Panc1 (cell line): Measurements from ENCODE around the gene LRCH1. TPM values are rescaled to one million over a fixed set of nuclear protein-coding genes. Genes with fewer than 3 reads are reported as not detected.

Experiments used
- ATAC-seq: fragments of 200-7000 bp; cut with Tn5 transposase; 2 replicates; pipeline ENCODE4 v1.9.1; 2020; ENCODE audit warnings: mild to moderate bottlenecking, moderate library complexity
- BruUV-seq: library from RNA; stranded (reverse); fragments of 400-500 nt; replicated peaks from 2 replicates; lab custom pipeline; 2021; lab: Mats Ljungman, UMichigan
- CTCF ChIA-PET: fragments of 300-600 bp; sonication (Branson Sonifier 250); formaldehyde crosslinking; loops from one replicate; lab custom pipeline; 2022; ENCODE audit warnings: antibody characterized with exemption; lab: Charles Lee
- POLR2A ChIA-PET: fragments of 300-600 bp; sonication (Branson Sonifier 250); formaldehyde crosslinking; loops from one replicate; lab custom pipeline; 2022; ENCODE audit warnings: antibody characterized with exemption; lab: Charles Lee
- DNase-seq: peaks from one replicate; pipeline ENCODE4 v3.0.0-alpha.2; 2010; ENCODE audit warnings: low read depth, low spot score
- H3K27ac ChIP-seq: 2 replicates; pipeline ENCODE4 v1.5.1; 2011; ENCODE audit warnings: mild to moderate bottlenecking, low read length, inconsistent platforms
- H3K27me3 ChIP-seq: fragments of 200-500 bp; sonication (Bioruptor generic); 2 replicates; pipeline ENCODE4 v1.6.0; 2014; ENCODE audit warnings: low read length, inconsistent platforms; ENCODE audit not compliant: control insufficient read depth, insufficient read depth
- H3K36me3 ChIP-seq: fragments of 200-500 bp; sonication (Bioruptor generic); 2 replicates; pipeline ENCODE4 v1.5.1; 2014; ENCODE audit warnings: inconsistent platforms, mild to moderate bottlenecking, low read length, moderate library complexity; ENCODE audit not compliant: control insufficient read depth, insufficient read depth
- H3K4me1 ChIP-seq: 2 replicates; pipeline ENCODE4 v1.5.1; 2011; ENCODE audit warnings: inconsistent platforms, mild to moderate bottlenecking, low read length, moderate library complexity; ENCODE audit not compliant: control insufficient read depth, insufficient read depth
- H3K4me3 ChIP-seq, 2 experiments: 2 replicates each; pipeline ENCODE4 v1.5.1; 2011 to 2012; ENCODE audit warnings: low read depth in 2 of 2, low read length in 2 of 2, mild to moderate bottlenecking in 2 of 2, inconsistent platforms in 1 of 2, moderate library complexity in 1 of 2
- H3K9me3 ChIP-seq: fragments of 200-500 bp; sonication (Bioruptor generic); 2 replicates; pipeline ENCODE4 v1.5.1; 2014; ENCODE audit warnings: low read depth, mild to moderate bottlenecking, inconsistent platforms, low read length, moderate library complexity; ENCODE audit not compliant: control insufficient read depth, insufficient read depth
- CTCF ChIP-seq: fragments of 450-650 bp; IDR thresholded peaks from 2 replicates; pipeline ENCODE4 v1.5.1; 2017; ENCODE audit warnings: mild to moderate bottlenecking
- POLR2AphosphoS5 ChIP-seq: IDR thresholded peaks from 2 replicates; pipeline ENCODE4 v1.6.1; 2012; ENCODE audit warnings: mild to moderate bottlenecking, low read depth, low read length, moderate library complexity
- REST ChIP-seq, 2 experiments: IDR thresholded peaks; 2 replicates each; pipeline ENCODE4 v1.6.1; 2011 to 2012; ENCODE audit warnings: low read depth in 2 of 2, control low read depth in 1 of 2, low read length in 1 of 2, mild to moderate bottlenecking in 1 of 2, moderate library complexity in 1 of 2; ENCODE audit not compliant: insufficient read depth in 1 of 2
- SIN3A ChIP-seq: IDR thresholded peaks from 2 replicates; pipeline ENCODE4 v1.6.1; 2012; ENCODE audit warnings: low read depth, mild to moderate bottlenecking, low read length, moderate library complexity, borderline replicate concordance; ENCODE audit not compliant: insufficient read depth
- TCF7L2 ChIP-seq: IDR thresholded peaks from 2 replicates; pipeline ENCODE4 v1.6.1; 2011; ENCODE audit warnings: mild to moderate bottlenecking, low read depth, low read length, inconsistent platforms
- in situ Hi-C: cut with HindIII; loops from 2 replicates; pipeline ENCODE4 v1.10.0; 2016; ENCODE audit warnings: low sequenced_read_pairs, low pct_unique_long_range_greater_than_20kb
- intact Hi-C: fragments of 100-400 bp; cut with micrococcal nuclease; formaldehyde crosslinking; loops from one replicate; pipeline ENCODE4 v1.10.0; 2022; ENCODE audit not compliant: unreplicated experiment
- total RNA-seq: library from RNA; stranded (reverse); gene quantifications from one replicate; pipeline ENCODE4 v1.2.1, GENCODE V29; 2021; ENCODE audit not compliant: unreplicated experiment

The LRCH1 gene
- total RNA-seq, 1 experiment from 2014 or later, result 7.9 TPM

- Histone ChIP-seq H3K9me3 (no peaks in the 10 kb centered on the region), H3K4me1 (no peaks in the 10 kb centered on the region), H3K36me3 (no peaks in the 10 kb centered on the region), H3K27ac (no peak overlapping the region), H3K27me3 (no peaks in the 10 kb centered on the region), H3K4me3 (no peak overlapping the region)
- ATAC-seq (no peak), DNase-seq (no peak)
- no TSS peak for BruUV-seq
- intact Hi-C loops, result no loop called here
- in situ Hi-C loops, result no loop called here
- no peak for TF ChIP-seq REST (IDR thresholded peaks at IDR 0.05; ENCODE audit: insufficient read depth in 1 of 2, low read depth in 2 of 2, low read length in 1 of 2)
- TF ChIP-seq TCF7L2, result no peak
- TF ChIP-seq CTCF, result no peak
- no peak for TF ChIP-seq SIN3A
- no peak for TF ChIP-seq POLR2AphosphoS5
- POLR2A ChIA-PET, result no interaction called here
- CTCF ChIA-PET, result no interaction called here
Observed at GRCh38 chr13:46571189-46571908, 18.4 kb downstream of the LRCH1 start.

- no peaks in the 10 kb centered on the region for H3K27me3 ChIP-seq
- in situ Hi-C loops, result no loop called here
- ATAC-seq (no peak), DNase-seq (no peak)
- no peak overlapping the region for H3K4me3 ChIP-seq
- BruUV-seq, result no TSS peak
- TF ChIP-seq TCF7L2 (no peak), POLR2AphosphoS5 (no peak), CTCF (no peak), SIN3A (no peak), REST (IDR thresholded peaks at IDR 0.05; ENCODE audit: insufficient read depth in 1 of 2, low read depth in 2 of 2, low read length in 1 of 2) (no peak)
- POLR2A ChIA-PET, result no interaction called here
- H3K9me3 ChIP-seq, result no peaks in the 10 kb centered on the region
- CTCF ChIA-PET, result no interaction called here
- no peaks in the 10 kb centered on the region for H3K36me3 ChIP-seq
- H3K27ac ChIP-seq, result no peak overlapping the region
- intact Hi-C loops, result no loop called here
- no peaks in the 10 kb centered on the region for H3K4me1 ChIP-seq
Observed at GRCh38 chr13:46571909-46572595, 19.1 kb downstream of the LRCH1 start.
